Neural cell (in vitro differentiated cells): ENCODE measurements around the gene CRYBA4.

Experiments
- TAF1 ChIP-seq: IDR thresholded peaks from 2 replicates; pipeline ENCODE4 v1.6.1; 2012; ENCODE audit warnings: low read depth
- TF ChIP-seq, protein P1 (sequence below): fragments of 450-650 bp; IDR thresholded peaks from 2 replicates; pipeline ENCODE4 v1.5.1; 2014; ENCODE audit warnings: antibody characterized with exemption, mild to moderate bottlenecking, moderate library complexity; ENCODE audit not compliant: poor library complexity, severe bottlenecking

DNA sequence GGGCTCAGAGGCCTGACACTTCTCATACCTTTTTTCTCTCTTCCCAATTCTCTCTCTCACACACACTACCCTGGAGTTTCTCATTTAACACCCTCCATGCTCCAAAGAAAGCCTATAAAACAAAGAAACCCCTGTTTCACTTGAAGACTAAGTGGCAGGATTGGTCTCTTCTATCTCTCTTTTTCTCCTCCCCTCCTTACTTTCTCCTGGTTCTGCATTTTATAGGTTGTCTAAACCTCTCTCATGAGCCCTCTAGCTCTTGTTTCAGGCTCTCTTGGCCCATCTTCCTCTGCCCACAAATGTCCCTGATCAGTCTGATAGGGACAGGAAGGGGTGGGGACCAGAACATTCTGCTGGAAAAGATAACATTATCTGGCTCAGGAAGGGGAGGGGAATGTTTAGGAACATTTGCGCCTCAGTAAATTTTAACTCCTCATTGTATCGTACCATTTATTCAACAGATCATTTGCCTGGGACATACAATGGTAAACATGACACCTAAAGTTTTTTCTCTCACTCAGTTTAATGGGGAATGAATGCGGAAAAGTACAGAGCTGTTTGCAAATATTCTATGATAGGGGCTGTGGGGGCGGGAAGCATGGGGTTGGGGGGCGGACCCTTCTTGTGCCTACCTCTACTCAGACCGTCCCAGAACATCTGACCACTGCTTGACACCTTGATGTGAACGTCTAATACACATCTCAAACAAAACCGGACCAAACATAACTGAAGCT is 10.8 kb downstream of the CRYBA4 start:
- TF ChIP-seq, protein P1, sequence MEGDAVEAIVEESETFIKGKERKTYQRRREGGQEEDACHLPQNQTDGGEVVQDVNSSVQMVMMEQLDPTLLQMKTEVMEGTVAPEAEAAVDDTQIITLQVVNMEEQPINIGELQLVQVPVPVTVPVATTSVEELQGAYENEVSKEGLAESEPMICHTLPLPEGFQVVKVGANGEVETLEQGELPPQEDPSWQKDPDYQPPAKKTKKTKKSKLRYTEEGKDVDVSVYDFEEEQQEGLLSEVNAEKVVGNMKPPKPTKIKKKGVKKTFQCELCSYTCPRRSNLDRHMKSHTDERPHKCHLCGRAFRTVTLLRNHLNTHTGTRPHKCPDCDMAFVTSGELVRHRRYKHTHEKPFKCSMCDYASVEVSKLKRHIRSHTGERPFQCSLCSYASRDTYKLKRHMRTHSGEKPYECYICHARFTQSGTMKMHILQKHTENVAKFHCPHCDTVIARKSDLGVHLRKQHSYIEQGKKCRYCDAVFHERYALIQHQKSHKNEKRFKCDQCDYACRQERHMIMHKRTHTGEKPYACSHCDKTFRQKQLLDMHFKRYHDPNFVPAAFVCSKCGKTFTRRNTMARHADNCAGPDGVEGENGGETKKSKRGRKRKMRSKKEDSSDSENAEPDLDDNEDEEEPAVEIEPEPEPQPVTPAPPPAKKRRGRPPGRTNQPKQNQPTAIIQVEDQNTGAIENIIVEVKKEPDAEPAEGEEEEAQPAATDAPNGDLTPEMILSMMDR: no peak
- TF ChIP-seq TAF1: no peak
